RWPE2 (cell line): ENCODE data around the gene ATP1B1.
"Not testable (repeated sequence)": the region's sequence is repeated elsewhere in the genome, so short reads cannot be mapped to it uniquely, and the experiment has no call there.

Experiments
- ATAC-seq: fragments of 200-7000 bp; cut with Tn5 transposase; 3 replicates; pipeline ENCODE4 v1.9.1; 2021; ENCODE audit warnings: low read depth
- DNase-seq: peaks from one replicate; pipeline ENCODE4 v3.0.0-alpha.2; 2020; ENCODE audit warnings: low spot score
- H3K27ac ChIP-seq: fragments of 450-650 bp; 2 replicates; pipeline ENCODE4 v1.5.1; 2017; ENCODE audit warnings: mild to moderate bottlenecking; ENCODE audit not compliant: poor library complexity, severe bottlenecking
- H3K27me3 ChIP-seq: fragments of 250-450 bp; sonication (Bioruptor Pico); 2 replicates; pipeline ENCODE4 v1.5.1; 2021; ENCODE audit warnings: mild to moderate bottlenecking, moderate library complexity; ENCODE audit not compliant: insufficient read depth, poor library complexity, severe bottlenecking
- H3K36me3 ChIP-seq: fragments of 250-450 bp; sonication (Bioruptor Pico); 2 replicates; pipeline ENCODE4 v1.5.1; 2020; ENCODE audit warnings: low read depth, mild to moderate bottlenecking, moderate library complexity
- H3K4me1 ChIP-seq: fragments of 250-450 bp; sonication (Bioruptor Pico); 2 replicates; pipeline ENCODE4 v1.5.1; 2021; ENCODE audit warnings: mild to moderate bottlenecking, moderate library complexity; ENCODE audit not compliant: insufficient read depth, poor library complexity, severe bottlenecking
- H3K4me3 ChIP-seq: fragments of 250-450 bp; sonication (Bioruptor Pico); 2 replicates; pipeline ENCODE4 v1.5.1; 2021; ENCODE audit warnings: mild to moderate bottlenecking, moderate library complexity; ENCODE audit not compliant: severe bottlenecking
- H3K9me3 ChIP-seq: fragments of 250-450 bp; sonication (Bioruptor Pico); 2 replicates; pipeline ENCODE4 v1.5.1; 2021; ENCODE audit warnings: mild to moderate bottlenecking, moderate library complexity; ENCODE audit not compliant: severe bottlenecking
- CTCF ChIP-seq: fragments of 450-650 bp; IDR thresholded peaks from one replicate; pipeline ENCODE4 v1.5.1; 2017; ENCODE audit warnings: mild to moderate bottlenecking, moderate library complexity; ENCODE audit not compliant: poor library complexity, severe bottlenecking

The ATP1B1 gene

DNA sequence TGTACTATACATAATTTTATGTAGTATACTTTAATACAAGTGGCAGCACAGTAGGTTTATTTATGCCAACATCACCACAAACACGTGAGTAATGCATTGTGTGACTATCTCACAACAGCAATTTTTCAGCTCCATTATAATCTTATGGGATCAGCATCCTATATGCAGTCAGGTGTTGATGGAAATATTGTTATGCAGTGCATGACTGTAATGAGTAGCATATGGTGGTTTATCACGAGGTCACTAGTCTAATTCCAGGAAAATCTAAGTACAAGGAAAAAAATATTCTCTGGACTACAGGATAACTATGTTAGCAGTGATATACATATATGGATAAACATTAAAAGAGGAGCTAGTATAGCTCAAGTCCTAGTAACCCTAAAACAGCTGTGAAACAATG is 69.0 kb downstream of the ATP1B1 start:
- no peaks in the 10 kb centered on the region for H3K9me3 ChIP-seq
- no peaks in the 10 kb centered on the region for H3K27me3 ChIP-seq
- no peak overlapping the region for H3K27ac ChIP-seq
- H3K36me3 ChIP-seq: no peaks in the 10 kb centered on the region
- ATAC-seq: no peak
- H3K4me1 ChIP-seq: no peaks in the 10 kb centered on the region
- no peak overlapping the region for H3K4me3 ChIP-seq
- DNase-seq: no peak
- TF ChIP-seq CTCF: no peak

DNA sequence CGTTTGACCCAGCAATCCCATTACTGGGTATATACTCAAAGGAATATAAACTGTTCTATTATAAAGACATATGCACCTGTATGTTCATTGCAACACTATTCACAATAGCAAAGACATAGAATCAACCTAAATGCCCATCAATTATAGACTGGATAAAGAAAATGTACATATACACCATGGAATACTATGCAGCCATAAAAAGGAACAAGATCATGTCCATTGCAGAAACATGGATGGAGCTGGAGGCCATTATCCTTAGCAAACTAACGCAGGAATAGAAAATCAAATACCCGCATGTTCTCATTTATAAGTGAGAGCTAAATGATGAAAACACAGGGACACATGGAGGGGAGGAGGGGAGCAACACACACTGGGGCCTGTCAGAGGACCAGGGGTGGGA is 72.9 kb downstream of the ATP1B1 start:
- H3K4me3 ChIP-seq, H3K4me1 ChIP-seq, H3K27ac ChIP-seq, H3K36me3 ChIP-seq, H3K9me3 ChIP-seq, ATAC-seq, DNase-seq, H3K27me3 ChIP-seq: not testable (repeated sequence)

DNA sequence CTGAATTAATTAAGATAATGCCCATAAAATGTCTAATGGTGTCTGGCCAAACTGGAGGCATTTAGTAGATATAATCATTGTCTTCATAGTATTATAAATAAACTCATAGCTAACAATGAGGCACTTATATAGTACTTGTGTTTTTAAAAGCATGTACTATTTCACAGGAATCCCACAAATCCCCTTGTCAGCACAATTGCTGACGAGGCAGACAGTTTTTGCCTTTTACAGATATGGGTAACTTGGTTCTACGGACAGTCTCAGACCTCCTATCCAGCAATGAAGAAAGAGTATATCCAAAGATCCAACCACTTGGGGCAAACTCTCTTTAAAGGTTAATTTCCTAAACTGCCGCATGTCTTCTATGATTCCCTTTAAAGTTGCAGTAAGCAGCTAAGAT is 73.7 kb downstream of the ATP1B1 start:
- Histone ChIP-seq H3K4me3 (no peak overlapping the region), H3K36me3 (no peaks in the 10 kb centered on the region), H3K4me1 (no peaks in the 10 kb centered on the region), H3K27ac (no peak overlapping the region), H3K9me3 (no peaks in the 10 kb centered on the region), H3K27me3 (no peaks in the 10 kb centered on the region)
- ATAC-seq (no peak), DNase-seq (no peak)
- no peak for TF ChIP-seq CTCF
